Suprapubic skin (tissue), 4 donors: Measurements from ENCODE around the gene ROBO3. TPM values are rescaled to one million over a fixed set of nuclear protein-coding genes. Genes with fewer than 3 reads are reported as not detected.
A peak's percentile ranks its signal among the peaks of the same experiment; 100 is the strongest.

ENCODE experiments used
- DNase-seq, 2 donors: peaks; one replicate each; pipeline ENCODE4 v3.0.0-alpha.2; 2019; ENCODE audit warnings: low spot score in 2 of 2
- H3K27ac ChIP-seq: fragments of 200-600 bp; sonication (generic); one replicate; pipeline ENCODE4 v1.5.1; 2019
- H3K27me3 ChIP-seq: fragments of 200-600 bp; sonication (generic); one replicate; pipeline ENCODE4 v1.5.1; 2019
- H3K36me3 ChIP-seq: fragments of 200-600 bp; sonication (generic); one replicate; pipeline ENCODE4 v1.5.1; 2019
- H3K4me1 ChIP-seq: fragments of 200-600 bp; sonication (generic); one replicate; pipeline ENCODE4 v1.5.1; 2019
- H3K4me3 ChIP-seq: fragments of 200-600 bp; sonication (generic); one replicate; pipeline ENCODE4 v1.5.1; 2019; ENCODE audit warnings: mild to moderate bottlenecking
- H3K9me3 ChIP-seq: fragments of 200-600 bp; sonication (generic); one replicate; pipeline ENCODE4 v1.5.1; 2019
- EP300 ChIP-seq: sonication (generic); formaldehyde crosslinking; IDR thresholded peaks from one replicate; pipeline ENCODE4 v1.6.1; 2017; ENCODE audit warnings: antibody characterized with exemption
- POLR2A ChIP-seq, 2 donors: fragments of 450-650 bp; IDR thresholded peaks; one replicate each; pipeline ENCODE4 v1.6.1; 2017; ENCODE audit warnings: antibody characterized with exemption in 2 of 2, mild to moderate bottlenecking in 2 of 2, moderate library complexity in 2 of 2
- POLR2AphosphoS5 ChIP-seq, 3 donors: sonication (generic); formaldehyde crosslinking; IDR thresholded peaks; one replicate each; pipeline ENCODE4 v1.6.1; 2017; ENCODE audit warnings: antibody characterized with exemption in 3 of 3
- WGBS: methylation state at CpG from one replicate; pipeline ENCODE4 v1.1.5; 2018; 5-methylcytosine and 5-hydroxymethylcytosine counted together
- total RNA-seq, 4 donors: library from RNA; depleted of rRNA; stranded (reverse); fragments of >200 nt; gene quantifications; one replicate each; pipeline ENCODE4 v1.1.0, GENCODE V29; 2016
- TF ChIP-seq, protein P1 (sequence below), 2 donors: fragments of 200-600 bp in 1 of 2; fragments of 450-650 bp in 1 of 2; sonication (generic) in 1 of 2; IDR thresholded peaks; one replicate each; pipeline ENCODE4 v1.5.1; 2016 to 2019; ENCODE audit warnings: antibody characterized with exemption in 2 of 2, mild to moderate bottlenecking in 1 of 2, moderate library complexity in 1 of 2

Gene ROBO3
- total RNA-seq, 4 donors from 2014 or later = 1.9 to 6.8 (median 3.6) TPM

DNA sequence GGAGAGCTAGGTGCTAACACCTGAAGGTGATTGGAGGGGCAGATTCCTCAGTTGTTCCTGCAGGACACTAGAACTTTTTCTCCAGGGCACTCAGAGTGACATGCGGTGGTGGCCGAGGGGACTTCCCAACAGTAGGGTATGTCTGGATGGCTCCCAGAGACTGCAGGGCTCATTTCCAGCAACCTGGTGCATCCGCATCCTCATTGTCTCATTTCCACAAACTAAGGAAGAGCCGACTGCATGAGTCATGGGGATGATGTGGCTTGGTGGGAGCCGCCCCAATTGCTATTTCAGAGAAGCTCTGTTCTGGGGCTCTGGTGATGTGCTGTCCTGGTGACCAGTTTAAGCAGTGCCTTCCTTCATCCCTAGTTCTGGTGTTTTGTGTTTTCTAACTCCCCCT, 35.2 kb downstream of the ROBO3 start:
- peaks cover 33% of the 10 kb centered on the region for H3K4me1 ChIP-seq
- no peaks in the 10 kb centered on the region for H3K9me3 ChIP-seq
- TF ChIP-seq POLR2AphosphoS5 (IDR thresholded peaks at IDR 0.05) (no peak), EP300 (no peak), POLR2A (IDR thresholded peaks at IDR 0.05) (no peak)
- TF ChIP-seq, protein P1, sequence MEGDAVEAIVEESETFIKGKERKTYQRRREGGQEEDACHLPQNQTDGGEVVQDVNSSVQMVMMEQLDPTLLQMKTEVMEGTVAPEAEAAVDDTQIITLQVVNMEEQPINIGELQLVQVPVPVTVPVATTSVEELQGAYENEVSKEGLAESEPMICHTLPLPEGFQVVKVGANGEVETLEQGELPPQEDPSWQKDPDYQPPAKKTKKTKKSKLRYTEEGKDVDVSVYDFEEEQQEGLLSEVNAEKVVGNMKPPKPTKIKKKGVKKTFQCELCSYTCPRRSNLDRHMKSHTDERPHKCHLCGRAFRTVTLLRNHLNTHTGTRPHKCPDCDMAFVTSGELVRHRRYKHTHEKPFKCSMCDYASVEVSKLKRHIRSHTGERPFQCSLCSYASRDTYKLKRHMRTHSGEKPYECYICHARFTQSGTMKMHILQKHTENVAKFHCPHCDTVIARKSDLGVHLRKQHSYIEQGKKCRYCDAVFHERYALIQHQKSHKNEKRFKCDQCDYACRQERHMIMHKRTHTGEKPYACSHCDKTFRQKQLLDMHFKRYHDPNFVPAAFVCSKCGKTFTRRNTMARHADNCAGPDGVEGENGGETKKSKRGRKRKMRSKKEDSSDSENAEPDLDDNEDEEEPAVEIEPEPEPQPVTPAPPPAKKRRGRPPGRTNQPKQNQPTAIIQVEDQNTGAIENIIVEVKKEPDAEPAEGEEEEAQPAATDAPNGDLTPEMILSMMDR (IDR thresholded peaks at IDR 0.05) = no peak
- no peak for DNase-seq
- 44% methylated on average over 4 of the region's 5 CpGs for WGBS
- H3K4me3 ChIP-seq = no peak overlapping the region
- no peaks in the 10 kb centered on the region for H3K27me3 ChIP-seq
- H3K36me3 ChIP-seq = no peaks in the 10 kb centered on the region
- peak overlapping the region; percentile 41 for H3K27ac ChIP-seq

DNA sequence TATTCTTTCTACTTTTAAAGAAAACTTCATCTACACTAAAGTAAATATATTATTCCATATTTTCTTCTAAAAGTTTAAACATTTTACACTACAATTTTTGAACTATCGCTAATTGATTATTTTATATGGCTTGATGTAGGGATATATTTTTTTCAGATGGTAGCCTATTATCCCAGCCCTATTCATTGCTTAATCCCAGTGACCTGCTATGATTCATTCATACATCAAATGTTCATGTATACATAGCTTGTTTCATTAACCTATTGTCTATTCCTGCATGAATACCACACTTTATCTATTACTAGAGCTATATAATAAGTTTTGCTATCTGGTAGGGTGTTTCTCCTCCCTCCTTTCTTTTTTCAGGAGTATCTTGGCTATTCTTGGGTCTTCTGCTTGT, 37.4 kb downstream of the ROBO3 start:
- TF ChIP-seq POLR2AphosphoS5 (IDR thresholded peaks at IDR 0.05) = no peak
- TF ChIP-seq, protein P1 (IDR thresholded peaks at IDR 0.05) = no peak
- TF ChIP-seq EP300 = no peak
- no peak for TF ChIP-seq POLR2A (IDR thresholded peaks at IDR 0.05)
- no peaks in the 10 kb centered on the region for H3K27me3 ChIP-seq
- H3K36me3 ChIP-seq = no peaks in the 10 kb centered on the region
- H3K4me1 ChIP-seq = peaks cover 28% of the 10 kb centered on the region
- 98% methylated on average over 1 of the region's 1 CpG for WGBS
- DNase-seq = no peak
- H3K27ac ChIP-seq = no peak overlapping the region
- no peak overlapping the region for H3K4me3 ChIP-seq
- no peaks in the 10 kb centered on the region for H3K9me3 ChIP-seq

DNA sequence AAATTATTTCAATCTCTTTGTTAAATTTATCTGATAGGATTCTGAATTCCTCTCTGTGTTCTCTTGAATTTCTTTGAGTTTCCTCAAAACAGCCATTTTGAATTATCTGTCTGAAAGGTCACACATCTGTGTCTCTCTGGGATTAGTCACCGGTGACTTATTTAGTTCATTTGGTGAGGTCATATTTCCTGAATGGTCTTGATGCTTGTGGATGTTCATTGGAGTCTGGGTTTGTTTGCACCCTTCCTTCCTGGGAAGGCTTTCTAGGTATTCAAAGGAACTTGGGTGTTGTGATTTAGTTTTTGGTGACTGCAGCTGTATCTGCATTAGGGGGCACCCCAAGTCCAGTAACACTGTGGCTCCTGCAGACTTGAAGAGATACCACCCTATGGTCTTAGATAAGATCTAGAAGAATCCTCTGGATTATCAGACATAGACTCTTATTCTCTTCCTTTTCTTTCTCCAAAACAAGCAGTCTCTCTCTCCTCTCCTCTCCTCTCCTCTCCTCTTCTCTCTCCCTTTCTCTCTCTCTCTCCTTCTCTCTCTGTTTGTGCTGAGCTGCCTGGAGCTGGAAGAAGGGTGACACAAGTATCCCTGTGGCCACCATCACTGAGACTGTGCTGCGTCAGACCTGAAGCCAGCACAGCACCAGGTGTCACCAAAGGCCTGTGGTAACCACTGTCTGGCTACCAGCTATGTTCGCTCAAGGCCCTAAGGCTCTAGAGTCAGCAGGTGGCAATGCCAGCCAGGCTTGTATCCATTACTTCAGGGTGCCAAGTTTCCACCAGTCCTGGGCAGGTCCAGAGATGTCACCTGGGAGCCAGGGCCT, 50.5 kb downstream of the ROBO3 start:
- Histone ChIP-seq H3K36me3 (no peaks in the 10 kb centered on the region), H3K27me3 (peaks cover 2% of the 10 kb centered on the region), H3K27ac (no peak overlapping the region), H3K9me3 (no peaks in the 10 kb centered on the region), H3K4me3 (no peak overlapping the region), H3K4me1 (peaks cover 1% of the 10 kb centered on the region)
- WGBS = 78% methylated on average over 3 of the region's 3 CpGs
- DNase-seq = peak in 1 of 2 donors; percentile 18
- TF ChIP-seq POLR2AphosphoS5 (IDR thresholded peaks at IDR 0.05) = no peak

DNA sequence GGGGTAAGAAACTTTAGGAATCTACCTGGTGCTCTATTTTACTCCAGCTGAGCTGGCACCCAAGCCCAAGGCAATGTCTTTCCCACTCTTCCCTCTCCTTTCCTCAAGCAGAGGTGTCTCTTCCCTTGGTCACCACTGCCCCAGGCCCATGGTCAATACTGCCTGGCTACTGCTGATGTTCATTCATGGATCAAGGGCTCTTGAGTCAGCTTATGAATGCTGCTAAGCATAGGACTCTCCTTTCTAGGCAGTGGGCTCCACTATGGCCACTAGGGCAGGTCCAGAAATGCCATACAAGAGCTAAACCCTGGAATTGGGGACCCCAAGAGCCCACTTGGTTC, 51.1 kb downstream of the ROBO3 start:
- H3K4me3 ChIP-seq = no peak overlapping the region
- H3K9me3 ChIP-seq = no peaks in the 10 kb centered on the region
- no peak overlapping the region for H3K27ac ChIP-seq
- no peaks in the 10 kb centered on the region for H3K36me3 ChIP-seq
- TF ChIP-seq POLR2A (IDR thresholded peaks at IDR 0.05) = no peak
- TF ChIP-seq, protein P1 (IDR thresholded peaks at IDR 0.05) = no peak
- TF ChIP-seq POLR2AphosphoS5 (IDR thresholded peaks at IDR 0.05) = no peak
- no peak for TF ChIP-seq EP300
- H3K4me1 ChIP-seq = peaks cover 7% of the 10 kb centered on the region
- DNase-seq = peak in 1 of 2 donors; percentile 53
- peaks cover 2% of the 10 kb centered on the region for H3K27me3 ChIP-seq

DNA sequence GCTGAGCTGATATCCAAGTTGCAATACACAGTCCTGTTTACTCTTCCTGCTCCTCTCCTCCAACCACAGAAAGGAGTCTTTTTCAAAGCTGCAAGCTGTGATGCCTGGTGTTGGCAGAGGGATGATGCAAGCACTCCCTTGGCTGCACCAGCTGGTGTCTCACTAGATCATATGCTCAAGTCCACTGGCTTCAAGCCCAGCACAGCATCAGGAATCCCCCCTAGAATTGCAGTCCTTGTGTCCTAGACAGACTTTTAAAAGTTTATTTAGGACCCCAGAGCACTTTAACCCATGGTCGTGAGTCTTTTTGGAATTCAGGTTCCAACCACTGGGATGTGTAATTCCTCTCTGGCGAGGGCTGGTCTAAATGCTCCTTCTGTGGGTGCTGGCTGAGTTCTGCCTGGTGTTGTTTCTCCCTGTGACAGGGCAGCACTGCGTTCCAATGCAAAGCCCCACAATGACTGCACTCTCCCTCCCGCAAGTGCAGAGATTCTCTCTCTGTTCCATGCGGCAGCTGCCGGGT, 51.9 kb downstream of the ROBO3 start:
- 85% methylated on average over 6 of the region's 6 CpGs for WGBS
- no peak overlapping the region for H3K4me3 ChIP-seq
- no peak overlapping the region for H3K27ac ChIP-seq
- DNase-seq = no peak
- TF ChIP-seq POLR2A (IDR thresholded peaks at IDR 0.05) = no peak
- no peak for TF ChIP-seq POLR2AphosphoS5 (IDR thresholded peaks at IDR 0.05)
- TF ChIP-seq, protein P1 (IDR thresholded peaks at IDR 0.05) = no peak
- TF ChIP-seq EP300 = no peak
- peaks cover 3% of the 10 kb centered on the region for H3K27me3 ChIP-seq
- peaks cover 8% of the 10 kb centered on the region for H3K4me1 ChIP-seq
- no peaks in the 10 kb centered on the region for H3K36me3 ChIP-seq
- H3K9me3 ChIP-seq = no peaks in the 10 kb centered on the region
